Panc1 (cell line): ENCODE data around the gene PTPRZ1.

Source experiments
- POLR2AphosphoS5 ChIP-seq: IDR thresholded peaks from 2 replicates; pipeline ENCODE4 v1.6.1; 2012; ENCODE audit warnings: mild to moderate bottlenecking, low read depth, low read length, moderate library complexity
- REST ChIP-seq, 2 experiments: IDR thresholded peaks; 2 replicates each; pipeline ENCODE4 v1.6.1; 2011 to 2012; ENCODE audit warnings: low read depth in 2 of 2, control low read depth in 1 of 2, low read length in 1 of 2, mild to moderate bottlenecking in 1 of 2, moderate library complexity in 1 of 2; ENCODE audit not compliant: insufficient read depth in 1 of 2

- no peak for TF ChIP-seq POLR2AphosphoS5
- TF ChIP-seq REST (IDR thresholded peaks at IDR 0.05; ENCODE audit: insufficient read depth in 1 of 2, low read depth in 2 of 2, low read length in 1 of 2): no peak
Measured at GRCh38 chr7:122035876-122036275, 162.9 kb downstream of the PTPRZ1 start.
